Ramos (cell line): ENCODE measurements around the gene HP1BP3.
"Not testable (repeated sequence)": the region's sequence is repeated elsewhere in the genome, so short reads cannot be mapped to it uniquely, and the experiment has no call there.

Experiments used
- in situ Hi-C: fragments of 300-500 bp; cut with MboI; formaldehyde crosslinking; loops from one replicate; pipeline ENCODE4 v1.14.3; 2022; ENCODE audit warnings: low sequenced_read_pairs; ENCODE audit not compliant: unreplicated experiment

HP1BP3 gene

GRCh38 chr1:20787029-20787839 lies at the start of gene HP1BP3:
TSS of gene HP1BP3 (minus strand) at chr1:20787307. CDS start at chr1:20780440, 6,867 bp downstream.
- in situ Hi-C loops: no loop called here

- in situ Hi-C loops: no loop called here
Observed at GRCh38 chr1:20836230-20836629, 49.1 kb upstream of the HP1BP3 start.

- in situ Hi-C loops: no loop called here
Observed at GRCh38 chr1:20834780-20835179, 47.7 kb upstream of the HP1BP3 start.

- in situ Hi-C loops: no loop called here
Observed at GRCh38 chr1:20834192-20834591, 47.1 kb upstream of the HP1BP3 start.

- in situ Hi-C loops: no loop called here
Observed at GRCh38 chr1:20830378-20830777, 43.3 kb upstream of the HP1BP3 start.

GRCh38 chr1:20829946-20830345 lies 42.8 kb upstream of the HP1BP3 start:
- in situ Hi-C loops: no loop called here

GRCh38 chr1:20829531-20829930 lies 42.4 kb upstream of the HP1BP3 start:
- in situ Hi-C loops: no loop called here

- in situ Hi-C loops: no loop called here
Observed at GRCh38 chr1:20823845-20824244, 36.7 kb upstream of the HP1BP3 start.

- in situ Hi-C loops: no loop called here
Observed at GRCh38 chr1:20821466-20821865, 34.4 kb upstream of the HP1BP3 start.

- in situ Hi-C loops: no loop called here
Observed at GRCh38 chr1:20819818-20820217, 32.7 kb upstream of the HP1BP3 start.

- in situ Hi-C loops: no loop called here
Observed at GRCh38 chr1:20814534-20814871, 27.4 kb upstream of the HP1BP3 start.

GRCh38 chr1:20811916-20812315 lies 24.8 kb upstream of the HP1BP3 start:
- in situ Hi-C loops: no loop called here

GRCh38 chr1:20793236-20793635 lies 6.1 kb upstream of the HP1BP3 start:
- in situ Hi-C loops: no loop called here

- in situ Hi-C loops: no loop called here
Observed at GRCh38 chr1:20792196-20792595, 5.1 kb upstream of the HP1BP3 start.

GRCh38 chr1:20790785-20791184 lies 3.7 kb upstream of the HP1BP3 start:
- in situ Hi-C loops: no loop called here

- in situ Hi-C loops: not testable (repeated sequence)
Observed at GRCh38 chr1:20789598-20789997, 2.5 kb upstream of the HP1BP3 start.

- in situ Hi-C loops: no loop called here
Observed at GRCh38 chr1:20787840-20788795, 1.0 kb upstream of the HP1BP3 start.

GRCh38 chr1:20786253-20787028 lies 666 bp downstream of the HP1BP3 start:
- in situ Hi-C loops: no loop called here

- in situ Hi-C loops: no loop called here
Observed at GRCh38 chr1:20785907-20786252, 1.2 kb downstream of the HP1BP3 start.

- in situ Hi-C loops: no loop called here
Observed at GRCh38 chr1:20775700-20776099, 11.4 kb downstream of the HP1BP3 start.

- in situ Hi-C loops: no loop called here
Observed at GRCh38 chr1:20771780-20772179, 15.3 kb downstream of the HP1BP3 start.
